ENCODE results near the gene OR13D1. TPM values are rescaled to one million over a fixed set of nuclear protein-coding genes. Genes with fewer than 3 reads are reported as not detected.

Gene OR13D1
- total RNA-seq, 4 donors from 2014 or later = not detected

DNA sequence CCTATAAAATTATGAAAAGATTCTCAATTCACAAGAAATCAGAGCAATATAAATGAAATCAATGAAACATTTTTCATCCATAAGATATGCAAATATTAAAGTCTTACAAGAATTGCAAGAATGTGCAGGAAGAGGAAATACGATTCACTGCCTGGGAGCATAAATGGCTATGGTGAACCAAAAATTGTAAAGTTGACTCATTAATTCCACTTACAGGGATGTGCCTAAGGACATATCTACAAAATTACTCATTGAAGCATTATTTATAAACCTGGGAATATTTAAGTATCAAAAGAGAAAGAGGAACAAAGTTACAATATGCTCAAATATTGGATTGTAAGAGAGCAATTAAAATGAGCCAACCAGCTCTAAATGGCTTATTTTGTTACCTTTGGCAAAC lies 46.3 kb downstream of the OR13D1 start:
- Histone ChIP-seq H3K4me1 (no peaks in the 10 kb centered on the region), H3K4me3 (no peak overlapping the region), H3K36me3 (no peaks in the 10 kb centered on the region), H3K27ac (replicated peaks in 1 of 4) (no peak overlapping the region), H3K9me3 (no peaks in the 10 kb centered on the region), H3K27me3 (no peaks in the 10 kb centered on the region)
- WGBS = 45% methylated on average over 1 of the region's 1 CpG
- no peak for DNase-seq (ENCODE audit: extremely low spot score)
- TF ChIP-seq, protein P1, sequence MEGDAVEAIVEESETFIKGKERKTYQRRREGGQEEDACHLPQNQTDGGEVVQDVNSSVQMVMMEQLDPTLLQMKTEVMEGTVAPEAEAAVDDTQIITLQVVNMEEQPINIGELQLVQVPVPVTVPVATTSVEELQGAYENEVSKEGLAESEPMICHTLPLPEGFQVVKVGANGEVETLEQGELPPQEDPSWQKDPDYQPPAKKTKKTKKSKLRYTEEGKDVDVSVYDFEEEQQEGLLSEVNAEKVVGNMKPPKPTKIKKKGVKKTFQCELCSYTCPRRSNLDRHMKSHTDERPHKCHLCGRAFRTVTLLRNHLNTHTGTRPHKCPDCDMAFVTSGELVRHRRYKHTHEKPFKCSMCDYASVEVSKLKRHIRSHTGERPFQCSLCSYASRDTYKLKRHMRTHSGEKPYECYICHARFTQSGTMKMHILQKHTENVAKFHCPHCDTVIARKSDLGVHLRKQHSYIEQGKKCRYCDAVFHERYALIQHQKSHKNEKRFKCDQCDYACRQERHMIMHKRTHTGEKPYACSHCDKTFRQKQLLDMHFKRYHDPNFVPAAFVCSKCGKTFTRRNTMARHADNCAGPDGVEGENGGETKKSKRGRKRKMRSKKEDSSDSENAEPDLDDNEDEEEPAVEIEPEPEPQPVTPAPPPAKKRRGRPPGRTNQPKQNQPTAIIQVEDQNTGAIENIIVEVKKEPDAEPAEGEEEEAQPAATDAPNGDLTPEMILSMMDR (IDR thresholded peaks at IDR 0.05) = no peak
- TF ChIP-seq EP300 (IDR thresholded peaks at IDR 0.05) (no peak), POLR2A (IDR thresholded peaks at IDR 0.05; ENCODE audit: low read depth) (no peak), POLR2AphosphoS5 (IDR thresholded peaks at IDR 0.05) (no peak)
- intact Hi-C loops (cut with DNase I) = loop anchor here (5.0 to 10.0 kb wide), 2 partner anchors 353 to 646 kb away; partner anchors contain the start of gene SMC2

DNA sequence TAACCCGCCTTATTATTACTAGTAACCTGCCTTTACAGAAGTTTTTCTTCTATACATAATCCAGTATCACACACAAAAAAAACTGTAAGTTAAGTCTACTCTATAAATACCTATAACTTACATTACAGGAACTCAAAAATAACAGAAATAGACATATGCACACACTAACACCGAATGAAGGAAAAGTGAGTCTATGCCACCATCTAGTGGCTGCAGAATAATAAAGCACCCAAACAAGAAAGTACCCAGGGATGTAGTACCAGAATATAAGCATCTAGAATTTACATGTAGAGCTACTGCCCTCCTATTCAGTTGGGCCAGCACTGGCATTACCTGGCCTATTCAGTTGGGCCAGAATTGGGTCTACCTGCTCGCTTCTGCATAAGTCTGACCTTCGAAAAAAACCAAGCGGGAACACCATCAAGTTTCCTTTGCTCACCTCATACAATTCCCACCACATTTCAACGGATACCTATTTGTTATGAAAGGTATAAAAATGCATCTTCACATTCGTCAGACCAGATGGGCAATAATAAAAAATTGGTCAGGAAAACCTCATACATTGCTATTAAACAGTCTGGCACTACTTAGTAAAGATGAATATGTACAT lies 49.2 kb downstream of the OR13D1 start:
- H3K27ac ChIP-seq (replicated peaks in 1 of 4) = no peak overlapping the region
- no peak overlapping the region for H3K4me3 ChIP-seq
- no peaks in the 10 kb centered on the region for H3K9me3 ChIP-seq
- no peak for DNase-seq (ENCODE audit: extremely low spot score)
- 24% methylated on average over 7 of the region's 7 CpGs for WGBS
- intact Hi-C loops (cut with DNase I) = loop anchor here (5.0 to 10.0 kb wide), 2 partner anchors 356 to 649 kb away; partner anchors contain the start of gene SMC2
- no peaks in the 10 kb centered on the region for H3K27me3 ChIP-seq
- H3K36me3 ChIP-seq = no peaks in the 10 kb centered on the region
- H3K4me1 ChIP-seq = peaks cover 1 to 12% (median 7%) of the 10 kb centered on the region in 4 donors
- TF ChIP-seq POLR2A (IDR thresholded peaks at IDR 0.05; ENCODE audit: low read depth) = no peak
- TF ChIP-seq, protein P1 (IDR thresholded peaks at IDR 0.05) = peak; percentile 60 to 70 (median 67)

Other genes with a start within 250 kb of the OR13D1 start
- not detected for gene OR13F1, start 190.3 kb upstream of the OR13D1 start, total RNA-seq
- gene OR13C4, start 167.3 kb upstream of the OR13D1 start, total RNA-seq = not detected
- gene OR13C3, start 157.7 kb upstream of the OR13D1 start, total RNA-seq = not detected
- gene OR13C8, start 125.3 kb upstream of the OR13D1 start, total RNA-seq = not detected
- not detected for gene OR13C5, start 95.1 kb upstream of the OR13D1 start, total RNA-seq
- under 1 TPM in 1 of 4 donors, not detected in 3; 0.34 TPM for gene OR13C2, start 88.9 kb upstream of the OR13D1 start, total RNA-seq
- not detected for gene OR13C9, start 76.3 kb upstream of the OR13D1 start, total RNA-seq
- gene NIPSNAP3A, start 53.2 kb downstream of the OR13D1 start, total RNA-seq = 10 to 100 TPM; 19.0 to 33.3 (median 29.7) TPM
- 1 to 10 TPM in 3 of 4 donors, under 1 TPM in 1; 0.42 to 5.1 (median 2.9) TPM for gene NIPSNAP3B, start 69.6 kb downstream of the OR13D1 start, total RNA-seq
- gene ABCA1, start 233.6 kb downstream of the OR13D1 start, total RNA-seq = 10 to 100 TPM; 47.8 to 73.9 (median 54.7) TPM

All from esophagus muscularis mucosa (tissue), 4 donors.